HG03520 (cell line): ENCODE measurements around the gene ZSCAN26.
"Not testable (repeated sequence)": the region's sequence is repeated elsewhere in the genome, so short reads cannot be mapped to it uniquely, and the experiment has no call there.

ENCODE experiments used
- ATAC-seq: cut with Tn5 transposase; IDR thresholded peaks from one replicate; pipeline ENCODE4 v1.9.1; 2021; ENCODE audit warnings: mild to moderate bottlenecking, moderate library complexity; ENCODE audit not compliant: unreplicated experiment

The ZSCAN26 gene

GRCh38 chr6:28315628-28316027 is 48.7 kb downstream of the ZSCAN26 start:
- no peak for ATAC-seq

DNA sequence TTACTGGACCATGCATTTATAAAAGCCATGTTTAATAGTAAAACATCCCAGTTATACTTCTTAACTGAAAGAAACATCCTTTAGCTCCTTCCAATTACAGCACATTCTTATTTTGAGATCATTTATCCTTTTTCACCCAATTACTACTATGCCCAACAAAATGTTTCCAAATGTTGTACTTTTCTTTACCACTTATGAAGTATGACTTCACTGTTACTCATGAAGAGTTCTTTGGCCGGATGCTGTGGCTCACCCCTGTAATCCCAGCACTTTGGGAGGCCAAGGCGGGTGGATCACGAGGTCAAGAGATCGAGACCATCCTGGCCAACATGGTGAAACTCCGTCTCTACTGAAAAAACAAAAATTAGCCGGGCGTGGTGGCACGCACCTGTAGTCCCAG is 50.9 kb downstream of the ZSCAN26 start:
- ATAC-seq, result not testable (repeated sequence)

DNA sequence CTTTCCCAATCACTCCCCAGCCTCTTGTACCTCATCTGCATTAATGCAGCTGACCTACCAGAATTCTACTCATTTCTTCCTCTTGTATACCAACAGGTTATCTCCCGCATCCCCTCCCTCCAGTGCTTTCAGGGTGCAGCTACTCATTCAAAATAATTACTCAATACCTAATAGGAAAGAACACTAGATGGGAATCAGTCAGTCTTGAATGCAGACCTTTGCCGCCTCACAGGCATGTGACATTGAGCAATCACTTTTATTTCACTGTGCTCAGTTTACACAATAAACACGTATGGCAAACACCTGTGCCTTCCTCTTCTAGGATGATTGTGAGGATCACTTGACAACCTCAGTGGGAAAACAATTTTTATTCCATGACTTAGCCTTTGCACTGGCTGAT is 55.7 kb downstream of the ZSCAN26 start:
- no peak for ATAC-seq

DNA sequence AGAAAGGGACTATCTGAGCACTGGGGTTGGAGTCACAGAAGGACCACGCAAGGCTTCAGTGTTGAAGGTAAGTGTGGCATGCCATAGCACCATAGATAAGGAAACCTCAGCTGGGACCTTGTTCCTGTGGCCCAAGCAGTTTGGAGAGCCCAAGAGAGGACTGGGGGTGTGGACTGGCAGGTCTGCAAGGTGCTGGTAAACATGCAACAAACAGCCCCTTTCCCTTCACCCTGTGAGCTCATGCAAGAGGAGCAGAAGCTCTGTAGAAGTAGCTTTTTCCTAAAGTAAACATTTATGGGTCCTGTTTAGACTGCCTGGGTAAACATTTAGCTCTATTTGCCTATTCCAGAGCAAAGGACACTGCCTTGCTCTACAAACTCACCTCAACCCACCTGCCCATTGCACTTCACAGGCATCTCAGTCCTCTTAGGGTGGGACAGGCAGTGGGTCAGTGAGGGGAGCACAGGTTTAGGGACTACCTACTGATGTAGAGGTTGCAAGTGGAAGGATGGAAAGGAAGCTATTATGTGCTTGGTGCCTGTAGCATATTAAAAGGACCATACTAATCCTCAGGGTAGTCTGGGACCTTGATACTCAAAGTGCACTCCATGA is 57.0 kb downstream of the ZSCAN26 start:
- ATAC-seq, result no peak

DNA sequence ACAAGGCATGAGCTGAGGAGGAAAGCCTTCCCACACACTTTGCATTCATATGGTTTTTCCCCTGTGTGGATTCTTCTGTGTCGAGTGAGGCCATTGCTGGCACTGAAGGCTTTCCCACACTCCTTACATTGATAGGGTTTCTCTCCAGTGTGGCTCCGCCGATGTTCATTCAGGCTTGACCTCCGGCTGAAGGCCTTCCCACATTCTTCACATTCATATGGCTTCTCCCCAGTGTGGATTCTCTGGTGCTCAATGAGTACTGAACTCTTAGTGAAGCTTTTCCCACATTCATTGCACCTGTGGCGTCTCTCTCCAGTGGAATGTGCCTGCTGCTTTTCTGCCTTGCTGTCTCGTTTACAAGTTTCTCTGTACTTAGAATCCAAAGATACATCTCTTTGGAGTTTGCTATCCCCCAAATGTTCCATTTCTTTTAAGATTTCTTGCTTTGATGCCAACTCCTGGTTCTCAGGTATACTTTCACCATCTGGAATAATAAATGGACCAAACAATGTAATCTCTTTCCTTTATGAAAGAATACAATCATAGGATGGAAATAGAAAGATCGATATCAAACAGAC is 59.5 kb downstream of the ZSCAN26 start:
- ATAC-seq, result no peak
